ENCODE results near the gene TUT4. TPM values are rescaled to one million over a fixed set of nuclear protein-coding genes. Genes with fewer than 3 reads are reported as not detected.

TUT4 gene
- polyA plus RNA-seq (2012; ENCODE audit: insufficient read length, low read depth), result 45.4 TPM

- TF ChIP-seq TAF1 (IDR thresholded peaks at IDR 0.05; ENCODE audit: borderline replicate concordance, insufficient read depth, low read length) (peak; percentile 74; the same call in 1 of the 2 replicates), FOXP2 (optimal IDR thresholded peaks at IDR 0.05; ENCODE audit: borderline replicate concordance, extremely low read depth, extremely low read length, insufficient read depth) (no peak), REST (IDR thresholded peaks at IDR 0.05; ENCODE audit: insufficient read depth in 1 of 2, low read depth in 2 of 2, low read length in 2 of 2) (0 out of 4 replicates have a peak, but pooled peaks of 1 of the 2 experiments have one; percentile 14)
These were observed at the start of gene TUT4 for GRCh38 chr1:52552505-52553361. TSS of gene TUT4 (minus strand) at chr1:52553092. CDS start at chr1:52526280, 26,812 bp downstream.

- TF ChIP-seq SIN3A (IDR thresholded peaks at IDR 0.05; ENCODE audit: borderline replicate concordance, insufficient read depth, low read length), result no peak
- TF ChIP-seq POLR2AphosphoS5 (IDR thresholded peaks at IDR 0.05; ENCODE audit: low read depth, low read length), result no peak
- no peak for TF ChIP-seq REST (IDR thresholded peaks at IDR 0.05; ENCODE audit: insufficient read depth in 1 of 2, low read depth in 2 of 2, low read length in 2 of 2)
- no peak for TF ChIP-seq TAF1 (IDR thresholded peaks at IDR 0.05; ENCODE audit: borderline replicate concordance, insufficient read depth, low read length)
- TF ChIP-seq FOXP2 (optimal IDR thresholded peaks at IDR 0.05; ENCODE audit: borderline replicate concordance, extremely low read depth, extremely low read length, insufficient read depth), result no peak
These were observed 49.3 kb upstream of the TUT4 start, which contains the start of gene GPX7 for GRCh38 chr1:52601991-52602855. TSS of gene GPX7 (plus strand) at chr1:52602371. CDS start at chr1:52602410, 39 bp downstream.

GRCh38 chr1:52601519-52601918 is 48.6 kb upstream of the TUT4 start:
- no peak for TF ChIP-seq TAF1 (IDR thresholded peaks at IDR 0.05; ENCODE audit: borderline replicate concordance, insufficient read depth, low read length)
- no peak for TF ChIP-seq REST (IDR thresholded peaks at IDR 0.05; ENCODE audit: insufficient read depth in 1 of 2, low read depth in 2 of 2, low read length in 2 of 2)
- TF ChIP-seq SIN3A (IDR thresholded peaks at IDR 0.05; ENCODE audit: borderline replicate concordance, insufficient read depth, low read length), result no peak
- no peak for TF ChIP-seq FOXP2 (optimal IDR thresholded peaks at IDR 0.05; ENCODE audit: borderline replicate concordance, extremely low read depth, extremely low read length, insufficient read depth)
- TF ChIP-seq POLR2AphosphoS5 (IDR thresholded peaks at IDR 0.05; ENCODE audit: low read depth, low read length), result no peak

GRCh38 chr1:52600533-52601179 is 47.8 kb upstream of the TUT4 start:
- TF ChIP-seq REST (IDR thresholded peaks at IDR 0.05; ENCODE audit: insufficient read depth in 1 of 2, low read depth in 2 of 2, low read length in 2 of 2) (no peak), TAF1 (IDR thresholded peaks at IDR 0.05; ENCODE audit: borderline replicate concordance, insufficient read depth, low read length) (no peak), POLR2AphosphoS5 (IDR thresholded peaks at IDR 0.05; ENCODE audit: low read depth, low read length) (no peak), FOXP2 (optimal IDR thresholded peaks at IDR 0.05; ENCODE audit: borderline replicate concordance, extremely low read depth, extremely low read length, insufficient read depth) (no peak), SIN3A (IDR thresholded peaks at IDR 0.05; ENCODE audit: borderline replicate concordance, insufficient read depth, low read length) (no peak)

Measured in PFSK-1 (cell line).